ENCODE results near the gene TSPAN9. TPM values are rescaled to one million over a fixed set of nuclear protein-coding genes. Genes with fewer than 3 reads are reported as not detected.

Gene TSPAN9
- total RNA-seq, 4 donors from 2014 or later: 27.9 to 49.1 (median 42.0) TPM

Other genes starting within 250 kb of the TSPAN9 start
- 1 to 10 TPM in 2 of 4 donors, under 1 TPM in 2; 0.17 to 1.9 (median 0.79) TPM for gene NRIP2, start 242.3 kb upstream of the TSPAN9 start, total RNA-seq
- not detected for gene TEX52, start 220.3 kb upstream of the TSPAN9 start, total RNA-seq
- gene FOXM1, start 200.2 kb upstream of the TSPAN9 start, total RNA-seq: 1 to 10 TPM; 1.4 to 6.5 (median 2.9) TPM
- gene RHNO1, start 200.2 kb upstream of the TSPAN9 start, total RNA-seq: 10 to 100 TPM; 14.3 to 21.3 (median 17.2) TPM
- gene TULP3, start 186.5 kb upstream of the TSPAN9 start, total RNA-seq: 10 to 100 TPM; 22.8 to 37.3 (median 27.5) TPM
- 10 to 100 TPM; 14.8 to 34.3 (median 23.4) TPM for gene TEAD4, start 118.0 kb upstream of the TSPAN9 start, total RNA-seq

All from lower leg skin (tissue), 4 donors.